ENCODE results near the gene TRMU. TPM values are rescaled to one million over a fixed set of nuclear protein-coding genes. Genes with fewer than 3 reads are reported as not detected.

TRMU gene
- polyA plus RNA-seq, 10 donors: 20.2 to 37.8 (median 30.6) TPM

DNA sequence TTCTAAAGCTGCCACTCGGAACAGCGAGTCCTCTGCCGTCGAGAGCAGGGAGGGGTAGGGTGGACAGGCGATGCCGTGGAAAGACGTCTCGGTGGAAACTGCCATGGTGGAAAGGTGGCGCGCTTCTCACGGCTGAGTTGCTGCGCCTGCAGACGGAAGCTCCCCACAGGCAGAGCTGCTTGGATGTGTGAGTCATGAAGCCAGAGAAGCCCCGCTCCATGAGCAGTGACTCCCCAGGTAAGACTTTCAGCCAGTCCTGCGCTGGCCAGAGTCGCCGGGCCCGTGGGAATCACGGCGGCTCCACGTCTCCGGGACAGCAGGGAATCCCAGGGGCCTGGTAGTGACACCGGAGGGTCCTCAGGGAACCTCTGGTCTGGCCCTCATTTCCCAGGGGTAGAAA, 4.0 kb upstream of the TRMU start:
- no peak for DNase-seq

DNA sequence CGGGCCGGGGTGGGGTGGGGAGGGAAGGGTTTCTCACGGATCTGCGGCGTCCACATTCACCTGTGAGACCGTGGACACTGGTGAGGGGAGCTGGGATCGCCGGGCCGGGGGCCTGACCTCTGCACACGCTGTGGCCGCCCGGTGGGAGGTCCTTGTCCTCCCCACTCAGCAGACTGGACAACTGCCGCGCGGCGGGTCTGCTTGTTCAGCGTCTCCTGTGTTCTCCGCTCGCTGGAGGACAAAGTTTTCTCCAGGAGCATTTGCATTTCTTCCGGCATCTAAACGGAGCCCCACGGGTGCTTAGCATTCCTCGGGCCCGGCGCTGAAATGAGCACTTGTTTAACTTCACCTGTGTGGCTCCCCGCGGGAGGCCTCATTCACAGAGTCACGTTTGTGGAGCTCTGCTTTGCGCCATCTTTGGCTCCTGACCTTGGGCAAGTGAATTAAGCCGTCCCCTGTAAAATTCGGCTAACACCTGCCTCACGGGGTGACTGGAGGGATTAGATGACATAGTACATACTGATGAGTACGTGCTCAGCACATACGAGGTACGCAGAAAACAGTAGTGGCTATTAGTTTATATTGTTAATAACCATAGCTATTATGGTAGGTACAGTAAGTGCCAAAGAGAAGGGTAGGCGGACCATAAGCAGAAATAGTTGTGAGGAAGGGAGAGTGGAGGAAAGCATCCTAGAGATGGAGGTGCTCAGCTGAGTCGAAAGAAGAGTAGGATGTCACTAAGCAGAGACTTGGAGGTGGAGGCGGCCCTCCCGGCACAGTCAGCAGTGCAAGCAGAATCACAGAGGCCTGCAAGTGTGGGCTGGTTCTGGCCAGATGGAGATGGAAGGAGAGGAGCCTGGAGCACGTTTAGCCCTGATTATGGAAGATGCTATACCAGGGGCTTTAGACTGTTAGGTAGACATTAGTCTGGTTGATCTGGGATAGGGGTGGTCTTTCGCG, 885 bp downstream of the TRMU start:
- DNase-seq: peak in 1 of 3 donors; percentile 39

- no peak for DNase-seq
These were observed 2.4 kb downstream of the TRMU start for GRCh38 chr22:46337870-46338269.

- DNase-seq: no peak
These were observed 3.1 kb downstream of the TRMU start for GRCh38 chr22:46338636-46339035.

GRCh38 chr22:46339956-46340355, 4.4 kb downstream of the TRMU start:
- DNase-seq: no peak

- DNase-seq: no peak
These were observed 5.2 kb downstream of the TRMU start for GRCh38 chr22:46340676-46341075.

DNA sequence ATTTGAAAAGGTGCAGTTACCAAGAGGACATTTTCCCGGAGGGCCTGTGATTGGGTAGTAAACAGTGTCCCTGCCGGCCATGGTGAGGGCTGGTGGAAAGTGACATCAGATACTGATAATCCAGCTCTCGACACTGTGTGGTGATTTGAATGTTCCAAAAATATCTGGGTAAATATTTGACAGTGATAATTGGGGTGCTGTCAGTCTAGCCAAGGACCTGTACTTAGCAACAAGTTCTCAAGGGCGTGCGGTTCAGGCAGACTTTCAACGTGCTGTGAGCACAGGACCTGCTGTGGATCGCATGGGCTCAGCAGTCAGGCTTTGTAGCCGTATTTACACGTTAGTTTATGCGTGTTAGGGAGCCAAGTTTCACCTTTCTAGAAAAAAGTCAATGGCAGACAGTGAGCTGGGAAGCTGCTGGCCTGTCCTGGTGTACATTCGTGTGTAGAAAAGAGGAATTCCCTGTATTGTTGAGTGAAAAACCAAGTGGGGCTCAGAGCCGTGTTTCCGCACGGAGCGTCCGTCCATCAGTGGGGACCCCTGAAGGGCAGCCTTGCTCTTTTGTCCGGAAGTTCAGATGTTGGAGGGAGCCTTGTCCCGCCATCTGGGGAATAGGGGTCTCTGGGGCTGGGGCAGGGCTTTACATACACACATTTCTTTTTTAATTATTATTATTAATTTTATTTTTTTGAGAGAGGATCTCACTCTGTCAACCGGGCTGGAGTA, 11.3 kb downstream of the TRMU start:
- no peak for DNase-seq

DNA sequence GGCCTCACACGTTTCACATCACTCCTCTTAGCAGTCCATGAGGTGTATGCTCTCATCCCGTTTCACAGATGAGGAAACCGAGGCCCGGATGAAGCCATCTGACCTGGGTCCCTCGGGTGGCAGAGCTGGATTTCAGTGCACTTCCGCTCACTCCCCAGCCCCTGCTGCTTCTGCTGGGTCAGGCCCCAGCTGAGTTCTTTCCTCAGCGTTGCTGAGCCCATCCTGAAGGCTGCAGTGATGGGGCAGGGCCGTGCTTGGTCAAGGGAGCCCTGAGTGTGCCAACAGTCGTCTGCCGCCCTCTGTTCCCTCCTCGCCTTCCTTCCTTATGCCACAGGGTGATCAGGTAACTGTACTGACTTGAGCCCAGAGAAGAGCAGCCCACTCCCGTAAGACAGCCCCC, 12.1 kb downstream of the TRMU start:
- no peak for DNase-seq

GRCh38 chr22:46348099-46348695, 12.7 kb downstream of the TRMU start:
- no peak for DNase-seq

GRCh38 chr22:46349238-46349637, 13.7 kb downstream of the TRMU start:
- no peak for DNase-seq

DNA sequence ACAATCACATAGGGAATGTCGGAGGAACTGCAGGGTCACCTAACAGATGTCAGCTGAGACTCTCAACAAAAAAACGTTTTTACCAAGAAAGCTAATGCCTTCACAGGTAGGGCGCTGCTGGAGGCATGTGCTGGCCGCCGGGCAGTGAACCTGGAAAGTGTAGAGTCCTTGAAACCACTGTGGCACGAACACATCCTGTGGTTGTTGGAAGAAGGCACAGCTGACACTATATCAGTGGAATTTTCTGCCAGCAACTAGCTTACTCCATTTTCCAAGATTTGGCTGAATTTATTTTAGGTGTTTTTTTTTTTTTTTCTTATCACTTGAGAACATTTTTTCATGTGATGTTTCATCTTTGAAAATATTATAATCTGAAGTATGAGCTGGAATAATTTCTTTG, 14.2 kb downstream of the TRMU start:
- DNase-seq: no peak

DNA sequence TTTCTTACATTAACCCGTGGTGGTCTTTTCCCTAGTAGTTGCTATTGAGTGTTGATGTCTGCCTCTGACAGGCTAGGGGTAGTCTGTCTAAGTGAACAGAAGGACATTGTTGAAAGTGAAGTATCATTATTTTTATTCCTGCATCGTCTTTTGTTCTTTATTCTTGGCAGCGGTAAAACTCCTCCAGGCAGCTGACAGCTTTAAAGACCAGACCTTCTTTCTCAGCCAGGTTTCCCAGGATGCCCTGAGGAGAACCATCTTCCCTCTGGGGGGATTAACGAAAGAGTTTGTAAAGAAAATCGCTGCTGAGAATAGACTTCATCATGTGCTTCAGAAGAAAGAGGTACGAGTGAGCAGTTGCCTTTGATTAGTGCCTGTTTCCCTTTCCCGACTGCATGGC, 14.6 kb downstream of the TRMU start:
- DNase-seq: no peak

- no peak for DNase-seq
These were observed 15.1 kb downstream of the TRMU start for GRCh38 chr22:46350646-46351045.

DNA sequence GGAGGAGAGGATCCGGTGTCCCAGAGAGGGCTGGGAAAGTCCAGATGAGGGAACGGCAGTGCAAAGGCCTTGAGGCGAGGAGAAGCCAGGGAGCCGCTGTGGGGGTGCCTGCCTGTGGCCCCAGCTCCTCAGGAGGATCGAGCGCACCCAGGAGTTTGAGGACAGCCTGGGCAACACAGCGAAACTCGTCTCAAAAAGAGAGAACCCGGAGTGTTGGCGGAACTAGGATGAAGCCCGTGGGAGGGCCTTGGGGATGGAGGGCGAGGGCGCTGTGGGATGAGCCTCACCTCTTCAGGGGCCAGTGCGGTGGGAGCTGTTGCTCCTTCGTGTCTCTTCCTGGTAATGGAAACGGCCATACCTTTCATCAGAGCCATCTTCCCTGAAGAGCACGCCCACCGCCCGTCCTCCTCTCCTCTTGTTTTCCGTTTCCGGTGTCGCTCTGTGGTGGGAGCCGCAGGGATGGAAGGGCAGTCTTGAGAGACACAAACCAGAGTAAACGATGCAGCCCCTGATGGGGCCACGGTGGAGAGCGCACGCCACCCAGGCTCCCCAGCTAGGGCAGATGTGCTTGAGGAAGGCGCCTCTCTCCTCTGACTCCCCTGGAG, 15.7 kb downstream of the TRMU start:
- no peak for DNase-seq

DNA sequence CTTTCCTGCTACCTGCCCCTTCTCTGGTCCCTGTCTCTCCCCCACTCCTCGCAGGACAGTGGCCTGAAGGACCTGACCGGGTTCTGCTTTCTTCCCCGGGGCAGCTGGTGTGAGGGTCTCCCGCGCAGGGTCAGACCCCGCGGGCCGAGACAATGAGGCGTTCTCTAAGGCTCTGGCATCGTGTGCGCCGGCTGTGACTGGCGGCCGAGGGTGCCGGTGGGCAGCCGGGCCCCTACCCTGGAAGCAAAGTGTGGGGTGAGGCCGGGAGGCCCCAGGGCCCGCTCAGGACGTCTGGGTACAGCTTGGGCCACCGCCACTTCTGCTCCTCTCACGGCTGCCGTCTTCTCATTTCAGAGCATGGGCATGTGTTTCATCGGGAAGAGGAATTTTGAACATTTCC, 16.3 kb downstream of the TRMU start:
- no peak for DNase-seq

DNA sequence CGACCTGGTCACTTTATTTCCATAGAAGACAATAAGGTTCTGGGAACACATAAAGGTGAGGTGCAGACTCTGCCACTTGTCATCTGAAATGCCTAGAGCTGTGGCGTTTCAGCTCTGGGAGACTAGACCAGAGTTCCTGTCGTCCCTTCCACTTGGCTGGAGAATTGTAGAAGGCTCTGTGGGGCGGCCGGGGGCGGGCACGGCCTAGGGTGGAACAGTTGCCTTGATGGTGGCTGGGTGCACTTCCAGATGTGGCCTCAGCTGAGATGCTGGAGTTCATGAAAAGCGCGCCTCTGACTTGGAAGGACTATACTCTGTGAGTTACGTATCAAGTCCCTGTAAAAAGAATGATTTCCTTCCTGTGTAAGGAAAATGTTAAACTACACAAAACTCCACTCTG, 16.8 kb downstream of the TRMU start:
- no peak for DNase-seq

- no peak for DNase-seq
These were observed 17.3 kb downstream of the TRMU start for GRCh38 chr22:46352691-46353386.

DNA sequence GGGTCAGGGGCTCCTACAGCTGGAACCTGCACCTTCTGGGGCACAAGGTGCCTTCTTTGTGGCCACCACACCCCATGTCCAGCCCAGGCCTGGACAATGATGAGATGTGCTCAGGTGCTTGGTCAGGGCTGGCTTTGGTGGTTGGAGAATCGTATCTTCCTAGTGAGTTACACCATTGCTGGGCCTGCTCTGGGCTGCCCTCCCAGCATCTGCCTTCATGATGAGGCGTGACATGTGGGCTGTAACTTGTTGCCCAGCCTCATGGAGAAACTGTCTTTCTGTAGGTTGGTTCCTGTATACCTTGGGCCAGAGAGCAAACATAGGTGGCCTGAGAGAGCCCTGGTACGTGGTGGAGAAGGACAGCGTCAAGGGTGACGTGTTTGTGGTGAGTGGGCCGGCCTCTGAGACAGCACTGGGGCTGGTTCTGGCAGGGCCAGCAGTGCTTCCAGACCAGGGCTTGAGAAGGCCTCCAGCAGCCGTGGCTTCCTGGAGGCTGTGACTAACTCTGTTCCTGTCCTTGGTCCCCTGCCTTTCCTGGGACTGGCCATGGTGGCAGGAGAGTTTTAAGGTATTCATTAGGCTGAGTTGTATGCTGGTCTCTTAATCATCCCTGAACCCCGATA, 18.1 kb downstream of the TRMU start:
- DNase-seq: no peak

DNA sequence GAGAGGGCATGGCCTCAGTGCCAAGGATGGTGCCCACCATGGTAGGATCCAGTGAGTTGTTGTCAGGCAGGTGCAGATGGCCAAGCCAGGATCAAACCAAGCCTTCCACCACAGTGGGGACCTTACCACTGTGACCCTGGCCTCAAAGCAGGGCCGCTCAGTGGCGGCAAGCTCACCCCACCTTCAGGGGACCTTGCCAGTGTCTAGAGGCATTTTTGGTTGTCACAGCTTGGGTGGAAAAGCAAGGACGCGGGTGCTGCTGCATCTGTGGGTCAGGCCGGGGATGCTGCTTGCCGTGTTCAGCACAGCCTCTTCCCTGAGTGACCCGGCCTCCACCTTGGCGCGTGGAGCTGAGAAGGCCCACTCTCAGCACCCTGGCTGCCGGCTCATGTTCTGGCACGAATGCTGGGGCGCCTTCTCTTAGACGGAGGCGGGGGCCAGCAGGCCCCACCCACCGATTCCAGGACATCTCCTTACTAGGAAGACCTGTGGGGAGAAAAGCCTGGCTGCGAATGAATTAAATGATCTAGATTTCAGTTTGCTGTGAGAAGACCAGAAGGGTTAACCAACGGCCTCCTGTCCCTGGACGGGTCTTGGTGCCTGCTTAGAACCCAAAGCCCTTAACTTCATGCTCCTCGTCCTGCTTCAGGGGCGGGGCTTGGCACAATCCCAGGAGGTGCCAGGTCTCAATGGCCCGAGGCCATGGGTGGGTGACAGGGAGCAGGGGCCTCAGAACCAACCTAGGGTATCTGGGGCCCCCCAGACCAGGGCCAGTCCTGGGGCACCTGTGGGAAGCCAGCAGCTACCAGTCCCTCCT, 18.9 kb downstream of the TRMU start:
- DNase-seq: no peak

DNA sequence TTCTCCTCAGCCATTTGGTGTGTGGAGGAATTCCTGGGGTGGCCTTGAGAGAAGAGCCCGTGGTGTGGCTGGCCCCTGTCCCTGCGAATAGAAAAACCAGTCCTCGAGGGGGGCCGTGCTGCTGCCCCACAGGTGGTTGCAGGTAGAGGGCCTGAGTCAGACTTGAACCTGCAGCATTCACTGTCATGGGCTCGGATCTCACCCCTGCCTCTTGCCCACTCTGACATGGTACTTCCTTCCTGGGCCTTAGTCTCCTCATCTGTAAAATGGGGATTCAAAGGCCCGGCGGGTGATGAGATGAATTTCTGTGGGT, 19.4 kb downstream of the TRMU start:
- no peak for DNase-seq

Measured in muscle of back (tissue), 11 donors.